DOHH2 (cell line): ENCODE data around the gene CACNG8.

Experiments used
- EZH2phosphoT487 ChIP-seq: fragments of 200-600 bp; sonication (generic); IDR thresholded peaks from 2 replicates; pipeline ENCODE4 v1.6.1; 2017; ENCODE audit warnings: borderline replicate concordance, mild to moderate bottlenecking, antibody characterized with exemption, low read length, moderate library complexity, mixed read lengths
- TF ChIP-seq, protein P1 (sequence below): fragments of 200-600 bp; sonication (generic); IDR thresholded peaks from one replicate; pipeline ENCODE4 v1.5.1; 2014; ENCODE audit warnings: antibody characterized with exemption, mild to moderate bottlenecking, low read depth, low read length; ENCODE audit not compliant: poor library complexity, severe bottlenecking

DNA sequence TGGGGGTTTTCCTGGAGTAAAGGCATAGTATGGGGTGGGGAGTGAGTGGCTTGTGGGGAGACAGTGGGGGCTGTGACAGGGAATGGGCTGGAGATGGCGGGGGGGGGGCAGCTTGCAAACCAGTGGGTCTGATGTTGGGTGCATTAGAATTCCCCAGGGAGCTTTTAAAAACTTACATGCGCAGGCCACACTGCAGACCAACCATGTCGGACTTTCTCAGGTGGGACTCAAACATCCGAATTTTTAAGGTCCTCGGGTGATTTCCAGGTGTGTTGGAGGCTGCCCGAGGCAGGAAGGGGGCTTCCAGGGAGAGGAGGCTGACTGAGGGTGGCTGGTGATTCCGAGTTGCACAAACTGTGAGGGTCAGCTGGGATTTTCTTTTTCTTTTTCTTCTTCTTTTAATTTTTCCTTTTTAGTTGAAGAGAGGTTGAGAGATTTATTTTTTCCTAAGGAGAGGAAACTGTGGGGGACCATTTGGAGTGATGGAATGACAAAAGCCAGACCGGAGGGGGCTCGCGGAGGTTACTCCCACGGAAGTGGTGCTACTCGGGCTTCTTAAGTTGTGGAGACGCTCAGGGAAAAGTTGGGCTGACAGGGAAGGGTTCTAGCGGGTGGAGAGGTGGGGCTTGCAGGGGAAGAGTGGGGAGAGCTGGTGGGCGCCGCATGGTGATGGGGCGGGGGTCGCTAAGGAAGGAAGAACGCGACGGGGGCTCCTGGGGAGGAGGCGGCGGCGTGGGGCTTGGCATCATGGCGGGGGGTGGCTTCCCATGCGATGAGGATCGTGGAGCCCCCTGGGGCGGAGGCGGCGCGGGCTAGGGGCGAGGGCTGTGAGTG, 997 bp upstream of the CACNG8 start:
- TF ChIP-seq, protein P1, sequence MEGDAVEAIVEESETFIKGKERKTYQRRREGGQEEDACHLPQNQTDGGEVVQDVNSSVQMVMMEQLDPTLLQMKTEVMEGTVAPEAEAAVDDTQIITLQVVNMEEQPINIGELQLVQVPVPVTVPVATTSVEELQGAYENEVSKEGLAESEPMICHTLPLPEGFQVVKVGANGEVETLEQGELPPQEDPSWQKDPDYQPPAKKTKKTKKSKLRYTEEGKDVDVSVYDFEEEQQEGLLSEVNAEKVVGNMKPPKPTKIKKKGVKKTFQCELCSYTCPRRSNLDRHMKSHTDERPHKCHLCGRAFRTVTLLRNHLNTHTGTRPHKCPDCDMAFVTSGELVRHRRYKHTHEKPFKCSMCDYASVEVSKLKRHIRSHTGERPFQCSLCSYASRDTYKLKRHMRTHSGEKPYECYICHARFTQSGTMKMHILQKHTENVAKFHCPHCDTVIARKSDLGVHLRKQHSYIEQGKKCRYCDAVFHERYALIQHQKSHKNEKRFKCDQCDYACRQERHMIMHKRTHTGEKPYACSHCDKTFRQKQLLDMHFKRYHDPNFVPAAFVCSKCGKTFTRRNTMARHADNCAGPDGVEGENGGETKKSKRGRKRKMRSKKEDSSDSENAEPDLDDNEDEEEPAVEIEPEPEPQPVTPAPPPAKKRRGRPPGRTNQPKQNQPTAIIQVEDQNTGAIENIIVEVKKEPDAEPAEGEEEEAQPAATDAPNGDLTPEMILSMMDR: no peak
- TF ChIP-seq EZH2phosphoT487: no peak
